ENCODE results near the gene POFUT2.
"Not testable (repeated sequence)": the region's sequence is repeated elsewhere in the genome, so short reads cannot be mapped to it uniquely, and the experiment has no call there.

The POFUT2 gene

GRCh38 chr21:45309069-45309986, 21.6 kb upstream of the POFUT2 start:
- TF ChIP-seq TOX (CRISPR knock-in tag; IDR thresholded peaks at IDR 0.05; ENCODE audit: borderline replicate concordance) (no peak), ZC3H10 (CRISPR knock-in tag; IDR thresholded peaks at IDR 0.05) (no peak), POU6F1 (CRISPR knock-in tag; IDR thresholded peaks at IDR 0.05; ENCODE audit: borderline replicate concordance, low read depth) (no peak), CREB5 (CRISPR knock-in tag; IDR thresholded peaks at IDR 0.05; ENCODE audit: low read depth) (no peak), ARNTL (CRISPR knock-in tag; IDR thresholded peaks at IDR 0.05; ENCODE audit: borderline replicate concordance, low read depth) (no peak), OSR1 (CRISPR knock-in tag; IDR thresholded peaks at IDR 0.05) (no peak), ZNF70 (CRISPR knock-in tag; IDR thresholded peaks at IDR 0.05) (no peak), ISL1 (CRISPR knock-in tag; IDR thresholded peaks at IDR 0.05) (no peak), SNAI2 (CRISPR knock-in tag; IDR thresholded peaks at IDR 0.05) (no peak), RARB (CRISPR knock-in tag; IDR thresholded peaks at IDR 0.05) (no peak), ZFP3 (CRISPR knock-in tag; IDR thresholded peaks at IDR 0.05) (no peak), BACH2 (CRISPR knock-in tag; IDR thresholded peaks at IDR 0.05; ENCODE audit: borderline replicate concordance) (no peak), GLIS3 (CRISPR knock-in tag; IDR thresholded peaks at IDR 0.05) (no peak), PATZ1 (CRISPR knock-in tag; IDR thresholded peaks at IDR 0.05; ENCODE audit: borderline replicate concordance) (no peak), TCF4 (CRISPR knock-in tag; IDR thresholded peaks at IDR 0.05; ENCODE audit: borderline replicate concordance) (no peak), ZNF8 (CRISPR knock-in tag; IDR thresholded peaks at IDR 0.05) (no peak), CSRNP3 (CRISPR knock-in tag; IDR thresholded peaks at IDR 0.05) (no peak), CSDC2 (CRISPR knock-in tag; IDR thresholded peaks at IDR 0.05) (no peak), PPARA (CRISPR knock-in tag; IDR thresholded peaks at IDR 0.05; ENCODE audit: borderline replicate concordance) (no peak)
- peak; percentile 94 for ATAC-seq

GRCh38 chr21:45308194-45309068, 20.7 kb upstream of the POFUT2 start:
- no peak for TF ChIP-seq ISL1 (CRISPR knock-in tag; IDR thresholded peaks at IDR 0.05)
- TF ChIP-seq ZFP30 (CRISPR knock-in tag; IDR thresholded peaks at IDR 0.05), result no peak
- no peak for TF ChIP-seq ZNF565 (CRISPR knock-in tag; conservative IDR thresholded peaks at IDR 0.05; ENCODE audit: low read depth)
- TF ChIP-seq TCF4 (CRISPR knock-in tag; IDR thresholded peaks at IDR 0.05; ENCODE audit: borderline replicate concordance), result no peak
- no peak for TF ChIP-seq PATZ1 (CRISPR knock-in tag; IDR thresholded peaks at IDR 0.05; ENCODE audit: borderline replicate concordance)
- TF ChIP-seq ZNF8 (CRISPR knock-in tag; IDR thresholded peaks at IDR 0.05), result no peak
- no peak for TF ChIP-seq BACH2 (CRISPR knock-in tag; IDR thresholded peaks at IDR 0.05; ENCODE audit: borderline replicate concordance)
- no peak for TF ChIP-seq SNAI2 (CRISPR knock-in tag; IDR thresholded peaks at IDR 0.05)
- no peak for TF ChIP-seq CREB5 (CRISPR knock-in tag; IDR thresholded peaks at IDR 0.05; ENCODE audit: low read depth)
- no peak for TF ChIP-seq CSDC2 (CRISPR knock-in tag; IDR thresholded peaks at IDR 0.05)
- TF ChIP-seq CSRNP3 (CRISPR knock-in tag; IDR thresholded peaks at IDR 0.05), result no peak
- TF ChIP-seq ARNTL (CRISPR knock-in tag; IDR thresholded peaks at IDR 0.05; ENCODE audit: borderline replicate concordance, low read depth), result no peak
- TF ChIP-seq RARB (CRISPR knock-in tag; IDR thresholded peaks at IDR 0.05), result no peak
- no peak for TF ChIP-seq OSR1 (CRISPR knock-in tag; IDR thresholded peaks at IDR 0.05)
- no peak for TF ChIP-seq ZFP3 (CRISPR knock-in tag; IDR thresholded peaks at IDR 0.05)
- no peak for TF ChIP-seq GLIS3 (CRISPR knock-in tag; IDR thresholded peaks at IDR 0.05)
- no peak for TF ChIP-seq ZC3H10 (CRISPR knock-in tag; IDR thresholded peaks at IDR 0.05)
- no peak for TF ChIP-seq TOX (CRISPR knock-in tag; IDR thresholded peaks at IDR 0.05; ENCODE audit: borderline replicate concordance)
- TF ChIP-seq PPARA (CRISPR knock-in tag; IDR thresholded peaks at IDR 0.05; ENCODE audit: borderline replicate concordance), result no peak
- no peak for TF ChIP-seq ZNF70 (CRISPR knock-in tag; IDR thresholded peaks at IDR 0.05)
- ATAC-seq, result peak; percentile 8

GRCh38 chr21:45307597-45308158, 20.0 kb upstream of the POFUT2 start:
- not testable (repeated sequence) for ATAC-seq
